Measurements from ENCODE around the gene ADAT1.

GRCh38 chr16:75629132-75629531, 6.1 kb upstream of the ADAT1 start:
- TF ChIP-seq POLR2A (IDR thresholded peaks at IDR 0.05) (no peak), CTCF (IDR thresholded peaks at IDR 0.05) (no peak), EP300 (IDR thresholded peaks at IDR 0.05) (no peak)

All from gastroesophageal sphincter (tissue), 3 donors.